GM21390 (cell line): ENCODE data around the gene SDR9C7.
"Not testable (repeated sequence)": the region's sequence is repeated elsewhere in the genome, so short reads cannot be mapped to it uniquely, and the experiment has no call there.

Experiments used
- ATAC-seq: cut with Tn5 transposase; IDR thresholded peaks from one replicate; pipeline ENCODE4 v1.9.1; 2021; ENCODE audit not compliant: unreplicated experiment

Gene SDR9C7

DNA sequence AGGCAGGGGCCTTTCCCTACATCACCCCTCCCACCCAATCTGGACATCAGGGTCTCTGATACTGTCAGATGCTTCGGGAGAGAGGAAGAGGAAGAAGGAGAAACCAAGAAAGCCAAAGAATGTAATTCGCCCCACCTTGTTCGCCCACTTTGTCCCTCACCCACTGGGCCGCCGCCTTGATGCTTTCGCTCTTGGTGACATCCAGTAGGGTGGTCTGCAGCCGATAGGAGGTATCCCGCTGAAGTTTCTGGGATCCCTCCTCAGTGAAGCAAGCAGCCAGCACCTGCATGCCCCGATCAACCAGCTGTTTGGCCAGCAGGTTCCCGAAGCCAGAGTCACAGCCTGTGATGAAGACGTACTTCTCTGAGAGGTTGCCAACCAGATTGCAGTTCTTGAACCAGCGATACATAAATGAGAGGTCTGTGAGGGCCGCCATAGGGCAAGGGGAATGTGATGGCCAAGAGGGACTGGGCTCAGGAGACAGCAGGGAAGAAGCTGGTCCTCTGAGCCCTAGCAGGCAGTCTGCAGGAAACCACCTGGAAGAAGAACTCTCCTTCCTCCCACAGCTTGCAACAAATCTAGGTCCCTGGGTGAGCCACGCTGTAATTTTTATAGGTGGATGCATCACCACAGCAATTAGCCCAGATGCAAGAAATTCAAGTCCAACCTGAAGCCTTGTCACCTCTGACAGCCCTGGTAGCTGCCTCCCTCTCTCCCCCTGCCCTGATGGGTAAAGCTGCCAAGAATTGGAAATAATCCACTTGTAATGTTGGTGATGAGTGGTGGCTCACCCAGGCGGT is at the start of gene SDR9C7:
Gene SDR9C7 (minus strand): TSS at position 583 of the 800 bp plus-strand sequence. CDS start 147 bp downstream, at position 436.
- ATAC-seq = no peak

DNA sequence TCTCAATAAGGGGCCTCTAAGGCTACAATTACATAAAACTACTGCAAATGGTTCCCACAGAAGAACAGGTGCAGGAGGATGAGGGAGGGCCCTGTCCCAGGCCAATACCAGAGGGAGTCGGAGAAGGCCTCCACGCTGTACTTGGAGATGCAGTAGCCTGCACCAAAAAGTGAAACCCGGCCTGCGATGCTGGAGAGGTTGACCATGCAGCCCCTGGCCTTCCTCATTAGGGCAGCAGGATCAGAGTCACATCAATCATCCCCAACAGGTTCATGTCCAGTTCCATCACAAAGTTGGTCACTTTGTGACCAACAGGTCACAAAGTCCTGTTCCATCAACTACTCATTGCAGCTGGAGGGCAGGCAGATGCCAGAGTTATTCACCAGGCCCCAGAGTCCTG is 49.2 kb upstream of the SDR9C7 start:
- no peak for ATAC-seq

DNA sequence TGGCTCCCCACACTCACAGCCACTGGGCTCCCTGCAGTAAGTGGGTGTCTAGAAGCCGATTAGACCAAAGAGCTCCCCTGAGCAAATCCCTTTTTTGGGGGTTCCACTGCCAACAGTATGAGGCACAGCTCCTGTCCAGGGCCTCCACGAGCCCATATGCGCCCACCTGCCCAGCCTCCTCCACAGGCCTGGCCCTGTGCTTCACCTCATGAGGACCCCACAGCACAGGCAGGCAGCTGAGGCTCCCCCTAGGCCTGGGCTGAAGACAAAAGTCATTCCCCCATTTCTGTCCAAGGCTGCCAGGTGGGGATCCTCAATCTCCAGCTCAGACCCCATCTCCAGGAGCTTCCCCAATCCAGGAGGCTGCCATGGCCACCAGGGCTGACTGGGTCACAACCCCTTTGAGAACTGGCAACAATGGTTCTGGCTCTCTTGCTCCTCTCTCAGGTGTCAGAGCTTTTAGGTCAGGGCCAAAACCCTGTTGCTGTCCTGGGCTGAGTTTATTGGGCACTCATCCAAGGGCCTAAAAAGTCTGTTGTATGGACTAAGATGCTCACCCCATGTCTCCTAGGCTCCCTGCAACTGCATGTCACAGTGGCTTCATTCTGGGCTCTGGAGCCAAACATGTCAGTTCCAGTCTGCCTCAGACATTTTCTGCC is 48.5 kb upstream of the SDR9C7 start:
- ATAC-seq = not testable (repeated sequence)

DNA sequence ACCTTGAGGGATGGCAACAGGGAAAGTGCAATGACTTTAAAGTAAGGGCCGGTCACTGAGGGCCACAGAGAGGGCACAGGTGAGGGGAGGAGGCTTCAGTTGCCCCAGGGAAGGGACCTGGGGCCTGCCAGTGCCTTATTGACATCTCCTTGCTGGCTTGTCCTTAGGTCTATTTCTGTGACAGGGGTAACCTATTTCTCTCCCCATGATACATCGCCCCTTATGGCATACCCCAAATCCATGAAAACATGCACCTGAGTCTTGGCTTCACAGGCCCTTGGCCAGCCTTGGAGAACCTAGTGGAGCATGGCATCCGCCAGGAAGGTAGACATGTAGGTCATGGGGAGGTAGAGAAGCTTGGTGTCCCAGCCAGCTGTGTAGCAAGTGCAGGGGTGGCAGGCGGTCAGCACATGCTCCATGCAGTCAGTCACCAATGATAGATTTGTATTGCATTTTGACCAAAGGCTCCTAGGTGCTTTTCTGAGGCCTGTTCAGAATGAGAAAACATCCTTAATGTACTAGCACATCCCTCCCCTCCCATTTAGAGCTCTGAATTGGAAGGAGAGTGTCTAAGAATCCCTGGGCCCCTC is 46.8 kb upstream of the SDR9C7 start:
- no peak for ATAC-seq

DNA sequence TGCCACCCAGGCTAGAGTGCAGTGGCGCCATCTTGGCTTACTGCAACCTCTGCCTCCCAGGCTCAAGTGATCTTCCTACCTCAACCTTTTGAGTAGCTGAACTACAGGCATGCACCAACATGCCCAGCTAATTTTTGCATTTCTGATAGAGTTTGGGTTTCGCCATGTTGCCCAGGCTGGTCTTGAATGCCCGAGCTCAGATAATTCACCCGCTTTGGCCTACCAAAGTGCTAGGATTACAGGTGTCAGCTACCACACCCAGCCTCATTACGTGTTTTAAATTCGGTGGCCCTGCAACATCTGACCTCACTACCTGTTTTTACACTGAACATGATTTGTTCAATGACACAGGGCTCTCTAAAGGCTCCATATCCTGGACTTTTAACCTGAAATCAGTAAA is 46.1 kb upstream of the SDR9C7 start:
- ATAC-seq = no peak

DNA sequence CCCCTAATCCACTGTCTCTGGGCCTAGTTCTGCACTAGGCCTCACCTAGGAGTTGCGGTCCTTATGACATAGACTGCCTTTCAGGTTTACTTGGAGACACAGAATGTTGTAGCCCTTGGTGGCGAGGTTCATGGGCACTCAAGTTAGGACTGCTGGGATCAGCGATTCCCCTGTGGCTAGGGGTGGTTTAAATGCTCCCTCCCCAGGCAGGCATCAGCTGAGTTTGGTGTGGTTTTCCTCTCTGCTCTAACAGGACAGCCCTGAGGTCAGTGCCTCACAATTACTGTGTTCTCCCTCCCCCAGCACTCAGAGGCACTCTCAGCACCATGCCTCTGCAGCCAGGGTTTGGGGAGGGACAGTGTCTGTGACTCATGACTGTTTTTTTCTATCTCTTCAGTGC is 45.4 kb upstream of the SDR9C7 start:
- ATAC-seq = no peak

DNA sequence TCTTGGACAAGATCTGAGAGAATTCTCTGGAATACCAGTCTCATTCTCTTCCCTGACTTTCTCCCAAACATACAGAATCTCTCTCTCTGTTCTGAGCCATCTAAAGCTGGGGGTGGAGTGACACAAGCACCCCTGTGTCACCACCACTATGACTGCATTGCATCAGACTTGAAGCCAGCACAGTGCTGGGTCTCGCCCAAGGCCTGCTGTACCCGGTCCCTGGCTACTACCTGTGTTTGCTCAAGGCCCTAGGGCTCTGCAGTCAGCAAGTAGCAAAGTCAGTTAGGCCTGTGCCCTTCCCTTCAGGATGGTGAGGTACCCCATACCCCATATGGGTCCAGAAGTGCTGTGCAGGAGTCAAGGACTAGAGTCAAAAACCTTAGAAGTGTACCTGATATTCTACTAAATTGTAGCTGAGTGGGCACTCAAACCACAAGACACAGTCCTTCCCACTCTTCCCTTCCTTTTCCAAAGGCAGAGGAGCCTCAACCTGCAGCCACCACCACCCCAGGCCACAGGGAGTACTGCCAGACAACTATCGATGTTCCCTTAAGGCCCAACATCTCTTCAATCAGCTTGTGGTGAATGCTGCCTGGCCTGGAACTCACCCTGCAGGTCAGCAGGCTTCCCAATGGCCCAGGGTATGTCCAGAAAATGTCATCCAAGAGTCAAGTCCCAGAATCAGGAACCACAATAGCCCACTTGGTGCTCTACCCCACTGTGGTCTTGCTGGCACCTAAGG is 44.4 kb upstream of the SDR9C7 start:
- no peak for ATAC-seq

DNA sequence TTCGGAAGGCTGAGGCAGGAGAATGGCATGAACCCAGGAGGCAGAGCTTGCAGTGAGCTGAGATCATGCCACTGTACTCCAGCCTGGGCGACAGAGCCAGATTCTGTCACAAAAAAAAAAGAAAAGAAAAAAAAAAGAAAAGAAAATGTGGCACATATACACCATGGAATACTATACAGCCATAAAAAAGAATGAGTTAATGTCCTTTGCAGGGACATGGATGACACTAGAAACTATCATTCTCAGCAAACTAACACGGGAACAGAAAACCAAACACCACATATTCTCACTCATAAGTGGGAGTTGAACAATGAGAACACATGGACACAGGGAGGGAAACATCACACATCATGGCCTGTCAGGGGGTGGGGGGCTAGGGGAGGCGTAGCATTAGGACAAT is 43.2 kb upstream of the SDR9C7 start:
- not testable (repeated sequence) for ATAC-seq

DNA sequence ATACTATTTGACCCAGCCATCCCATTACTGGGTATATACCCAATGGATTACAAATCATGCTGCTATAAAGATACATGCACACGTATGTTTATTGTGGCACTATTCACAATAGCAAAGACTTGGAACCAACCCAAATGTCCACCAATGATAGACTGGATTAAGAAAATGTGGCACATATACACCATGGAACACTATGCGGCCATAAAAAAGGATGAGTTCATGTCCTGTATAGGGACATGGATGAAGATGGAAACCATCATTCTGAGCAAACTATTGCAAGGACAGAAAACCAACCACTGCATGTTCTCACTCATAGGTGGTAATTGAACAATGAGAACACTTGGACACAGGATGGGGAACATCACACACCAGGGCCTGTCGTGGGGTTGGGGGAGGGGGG is 40.0 kb upstream of the SDR9C7 start:
- ATAC-seq = not testable (repeated sequence)

DNA sequence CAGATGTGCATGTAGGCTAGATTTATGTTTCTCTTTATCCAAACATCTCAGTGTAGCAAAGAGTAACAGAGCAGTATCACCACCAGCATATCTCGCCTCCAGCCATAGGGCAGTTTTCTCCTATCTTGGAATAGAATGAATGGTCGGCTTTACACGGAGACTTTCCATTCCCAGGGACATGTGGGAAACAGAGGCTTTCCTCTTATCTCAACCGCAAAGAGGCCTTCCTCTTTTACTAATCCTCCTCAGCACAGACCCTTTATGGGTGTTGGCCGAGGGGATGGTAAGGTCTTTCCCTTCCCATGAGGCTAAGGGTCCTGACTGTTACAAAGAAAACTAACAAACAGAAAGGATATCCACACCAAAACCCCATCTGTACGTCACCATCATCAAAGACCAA is 34.7 kb upstream of the SDR9C7 start:
- ATAC-seq = not testable (repeated sequence)

DNA sequence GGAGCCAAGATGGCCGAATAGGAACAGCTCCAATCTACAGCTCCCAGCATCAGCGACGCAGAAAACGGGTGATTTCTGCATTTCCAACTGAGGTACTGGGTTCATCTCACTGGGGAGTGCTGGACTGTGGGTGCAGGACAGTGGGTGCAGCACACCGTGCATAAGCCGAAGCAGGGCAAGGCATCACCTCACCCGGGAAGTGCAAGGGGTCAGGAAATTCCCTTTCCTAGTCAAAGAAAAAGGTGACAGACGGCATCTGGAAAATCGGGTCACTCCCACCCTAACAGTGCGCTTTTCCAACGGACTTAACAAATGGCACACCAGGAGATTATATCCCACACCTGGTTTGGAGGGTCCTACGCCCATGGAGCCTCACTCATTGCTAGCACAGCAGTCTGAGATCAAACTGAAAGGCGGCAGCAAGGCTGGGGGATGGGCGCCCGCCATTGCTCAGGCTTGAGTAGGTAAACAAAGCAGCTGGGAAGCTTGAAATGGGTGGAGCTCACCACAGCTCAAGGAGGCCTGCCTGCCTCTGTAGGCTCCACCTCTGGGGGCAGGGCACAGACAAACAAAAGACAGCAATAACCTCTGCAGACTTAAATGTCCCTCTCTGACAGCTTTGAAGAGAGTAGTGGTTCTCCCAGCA is 31.9 kb upstream of the SDR9C7 start:
- ATAC-seq = not testable (repeated sequence)

DNA sequence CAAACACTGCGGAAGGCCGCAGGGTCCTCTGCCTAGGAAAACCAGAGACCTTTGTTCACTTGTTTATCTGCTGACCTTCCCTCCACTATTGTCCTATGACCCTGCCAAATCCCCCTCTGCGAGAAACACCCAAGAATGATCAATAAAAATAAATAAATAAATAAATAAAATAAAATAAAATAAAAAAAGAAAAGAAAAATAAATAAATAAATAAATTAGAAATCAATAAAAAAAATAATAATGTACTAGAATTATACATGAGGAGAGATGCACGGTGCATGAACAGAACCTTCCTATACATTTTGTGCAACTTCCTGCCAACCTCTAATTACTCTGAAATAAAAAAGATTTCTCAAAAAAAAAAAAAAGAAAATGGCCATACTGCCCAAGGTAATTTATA is 30.9 kb upstream of the SDR9C7 start:
- ATAC-seq = not testable (repeated sequence)

DNA sequence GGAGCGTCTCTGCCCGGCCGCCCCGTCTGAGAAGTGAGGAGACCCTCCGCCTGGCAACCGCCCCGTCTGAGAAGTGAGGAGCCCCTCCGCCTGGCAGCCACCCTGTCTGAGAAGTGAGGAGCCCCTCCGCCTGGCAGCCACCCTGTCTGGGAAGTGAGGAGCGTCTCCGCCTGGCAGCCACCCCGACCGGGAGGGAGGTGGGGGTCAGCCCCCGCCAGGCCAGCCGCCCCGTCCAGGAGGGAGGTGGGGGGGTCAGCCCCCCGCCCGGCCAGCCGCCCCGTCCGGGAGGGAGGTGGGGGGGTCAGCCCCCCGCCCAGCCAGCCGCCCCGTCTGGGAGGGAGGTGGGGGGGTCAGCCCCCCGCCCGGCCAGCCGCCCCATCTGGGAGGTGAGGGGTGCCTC is 29.3 kb upstream of the SDR9C7 start:
- ATAC-seq = not testable (repeated sequence)

DNA sequence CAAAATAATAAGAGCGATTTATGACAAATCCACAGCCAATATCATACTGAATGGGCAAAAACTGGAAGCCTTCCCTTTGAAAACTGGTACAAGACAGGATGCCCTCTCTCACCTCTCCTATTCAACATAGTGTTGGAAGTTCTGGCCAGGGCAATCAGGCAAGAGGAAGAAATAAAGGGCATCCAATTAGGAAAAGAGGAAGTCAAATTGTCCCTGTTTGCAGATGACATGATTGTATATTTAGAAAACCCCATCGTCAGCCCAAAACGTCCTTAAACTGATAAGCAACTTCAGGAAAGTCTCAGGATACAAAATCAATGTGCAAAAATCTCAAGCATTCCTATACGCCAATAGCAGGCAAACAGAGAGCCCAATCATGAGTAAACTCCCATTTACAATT is 28.0 kb upstream of the SDR9C7 start:
- not testable (repeated sequence) for ATAC-seq

DNA sequence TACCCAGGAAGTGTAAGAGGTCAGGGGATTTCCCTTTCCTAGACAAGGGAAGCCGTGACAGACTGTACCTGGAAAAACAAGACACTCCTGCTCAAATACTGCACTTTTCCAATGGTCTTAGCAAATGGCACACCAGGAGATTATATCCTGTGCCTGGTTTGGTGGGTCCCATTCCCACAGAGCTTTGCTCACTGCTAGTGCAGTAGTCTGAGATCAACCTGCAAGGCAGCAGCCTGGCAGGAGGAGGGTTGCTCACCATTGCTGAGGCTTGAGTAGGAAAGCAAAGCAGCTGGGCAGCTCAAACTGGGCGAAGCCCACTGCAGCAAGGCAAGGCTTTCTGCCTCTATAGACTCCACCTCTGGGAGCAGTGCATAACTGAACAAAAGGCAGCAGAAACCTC is 24.2 kb upstream of the SDR9C7 start:
- ATAC-seq = no peak

DNA sequence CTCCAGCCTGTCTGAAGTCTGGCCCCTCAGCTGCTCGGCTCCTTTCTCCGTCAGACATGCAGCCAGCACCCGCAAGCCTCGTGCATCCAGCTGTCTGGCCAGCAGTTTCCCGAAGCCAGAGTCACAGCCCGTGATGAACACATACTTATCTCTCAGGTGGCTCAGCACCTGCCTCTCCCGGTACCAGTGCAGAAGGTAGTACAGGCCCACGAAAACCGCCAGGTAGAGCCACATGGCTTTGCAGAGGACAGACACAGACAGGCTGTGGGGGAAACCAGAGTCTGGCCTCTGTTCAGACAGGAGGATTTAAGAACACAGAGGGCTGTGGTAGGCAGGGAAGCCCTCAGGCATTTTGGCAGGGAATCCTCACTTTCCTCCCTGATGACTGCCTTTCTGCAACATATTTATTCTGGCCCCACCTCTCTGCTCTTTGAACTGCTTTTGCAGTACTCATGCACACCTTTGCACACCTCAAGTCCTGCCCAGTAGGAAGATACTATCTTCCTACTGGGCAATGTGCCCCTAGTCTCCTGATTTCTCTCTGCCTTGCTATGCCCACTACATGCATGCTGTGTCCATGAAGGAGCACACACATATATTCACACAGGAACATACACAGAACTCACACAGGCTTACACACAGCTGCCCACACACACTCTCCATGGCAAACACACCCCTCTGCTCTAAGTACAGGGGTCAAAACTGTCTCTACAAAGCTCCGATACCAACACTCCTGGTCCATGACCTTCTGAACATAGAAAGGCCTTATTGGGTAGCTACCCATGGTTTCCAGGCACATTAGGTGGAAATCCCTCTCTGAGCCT is 23.2 kb upstream of the SDR9C7 start, which contains the start of gene RDH16:
Gene RDH16 (minus strand): TSS at position 380 of the 824 bp plus-strand sequence. CDS start 146 bp downstream, at position 234.
- no peak for ATAC-seq

DNA sequence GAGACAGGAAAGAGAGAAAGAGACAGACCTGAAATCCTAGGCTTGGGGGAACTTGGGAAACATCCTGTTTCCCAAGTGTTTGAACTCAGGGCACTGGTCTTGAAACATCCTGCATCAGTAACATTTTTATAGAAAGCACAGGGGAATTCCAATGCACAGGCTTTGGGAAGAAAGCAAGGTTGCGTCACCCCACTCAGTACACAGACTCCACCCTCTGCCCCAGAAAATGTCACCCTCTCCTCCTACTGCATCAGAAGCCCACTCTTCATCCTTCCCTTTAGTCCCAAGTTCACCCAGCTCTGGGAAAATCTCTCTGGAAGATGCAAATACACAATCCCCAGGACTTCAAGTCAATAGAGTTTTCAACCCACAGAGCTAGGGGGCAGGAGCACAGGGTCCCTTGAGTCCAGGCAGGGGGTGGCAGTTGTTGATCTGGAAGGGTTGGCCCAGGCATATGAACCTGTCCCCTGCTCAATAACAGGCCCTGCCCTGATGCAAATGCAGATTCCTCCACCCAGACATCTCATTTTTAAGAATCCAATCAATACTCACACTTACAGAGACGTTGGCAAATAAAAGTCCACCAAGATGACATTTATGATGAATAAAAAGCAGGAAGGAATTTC is 21.5 kb upstream of the SDR9C7 start:
- no peak for ATAC-seq

DNA sequence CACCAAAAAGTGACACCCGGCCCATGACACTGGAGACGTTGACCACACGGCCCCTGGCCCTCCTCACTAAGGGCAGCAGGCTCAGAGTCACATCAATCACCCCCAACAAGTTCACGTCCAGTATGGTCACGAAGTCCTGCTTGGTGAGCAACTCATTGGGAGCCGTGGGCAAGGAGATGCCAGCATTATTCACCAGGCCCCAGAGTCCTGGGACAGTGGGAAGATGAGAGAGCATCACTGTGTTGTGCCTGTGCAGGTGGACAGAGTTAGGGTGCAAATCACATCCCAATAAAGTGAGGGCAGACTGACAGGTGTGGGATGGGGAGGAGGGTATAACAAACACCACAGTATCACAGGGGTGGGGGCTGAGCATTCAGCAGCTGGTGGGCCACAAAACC is 20.7 kb upstream of the SDR9C7 start:
- ATAC-seq = no peak
